Activated CD8-positive, alpha-beta memory T cell treated with anti-CD3 and anti-CD28 coated beads for 4 hours (primary cell): Measurements from ENCODE around the gene HOTAIR.

Source experiments
- DNase-seq, 2 donors: peaks; one replicate each; pipeline ENCODE4 v3.0.0-alpha.2; 2020; ENCODE audit warnings: low read depth in 2 of 2

HOTAIR gene

GRCh38 chr12:53974084-53975063, at the start of gene HOTAIR:
TSS of gene HOTAIR (minus strand) at chr12:53974954.
- no peak for DNase-seq

DNA sequence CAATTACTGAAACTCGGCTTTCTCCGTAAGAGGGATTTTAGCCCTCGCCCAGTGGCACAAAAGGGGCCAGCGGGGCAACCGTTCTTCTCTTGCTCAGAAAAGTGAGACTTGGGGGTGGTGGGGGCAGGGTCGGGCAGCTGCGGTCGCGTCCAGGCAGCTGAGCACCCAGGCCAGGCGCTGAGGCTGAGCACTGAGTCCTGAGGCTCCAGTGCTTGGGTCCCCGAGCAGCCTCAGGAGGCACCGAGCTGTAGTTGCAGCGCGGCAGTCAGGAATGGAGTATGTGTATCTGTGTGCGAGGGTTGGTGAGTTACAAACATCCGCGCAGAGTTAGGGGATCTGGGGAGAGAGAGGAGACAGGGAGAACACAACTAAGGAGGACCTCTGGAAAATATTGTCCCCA, 49.4 kb upstream of the HOTAIR start:
- no peak for DNase-seq

- DNase-seq: no peak
Measured at GRCh38 chr12:54022960-54023884, 48.5 kb upstream of the HOTAIR start.

DNA sequence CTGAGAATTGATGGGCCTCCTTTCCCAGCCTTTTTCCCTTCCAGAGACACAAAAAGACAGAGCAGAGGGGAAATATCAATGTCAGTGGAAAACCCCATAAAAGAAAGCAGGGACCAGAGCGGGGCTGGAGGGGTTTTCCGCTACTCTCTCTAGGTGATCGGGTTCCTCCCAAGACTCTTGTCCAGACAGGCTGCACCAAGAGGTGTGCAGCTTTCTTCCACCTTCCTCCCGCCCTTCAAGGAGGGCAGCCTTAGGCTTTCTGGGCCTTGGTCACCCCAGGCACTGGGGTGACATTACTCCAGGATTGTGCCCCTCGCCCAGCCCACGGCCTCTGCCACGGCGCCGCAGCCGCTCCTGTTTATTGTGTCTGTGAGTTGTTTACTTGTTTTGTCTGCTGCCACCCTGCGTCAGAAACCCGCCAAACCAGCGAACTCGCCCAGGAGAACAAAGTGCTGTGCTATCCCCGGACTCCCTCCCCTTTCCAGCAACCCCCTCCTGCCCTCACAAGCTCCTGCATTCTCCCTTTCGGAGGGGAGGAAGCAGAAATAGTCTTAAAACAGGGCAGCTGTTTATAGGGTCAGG, 46.8 kb upstream of the HOTAIR start:
- no peak for DNase-seq

GRCh38 chr12:54020591-54021405, 46.0 kb upstream of the HOTAIR start:
- no peak for DNase-seq

DNA sequence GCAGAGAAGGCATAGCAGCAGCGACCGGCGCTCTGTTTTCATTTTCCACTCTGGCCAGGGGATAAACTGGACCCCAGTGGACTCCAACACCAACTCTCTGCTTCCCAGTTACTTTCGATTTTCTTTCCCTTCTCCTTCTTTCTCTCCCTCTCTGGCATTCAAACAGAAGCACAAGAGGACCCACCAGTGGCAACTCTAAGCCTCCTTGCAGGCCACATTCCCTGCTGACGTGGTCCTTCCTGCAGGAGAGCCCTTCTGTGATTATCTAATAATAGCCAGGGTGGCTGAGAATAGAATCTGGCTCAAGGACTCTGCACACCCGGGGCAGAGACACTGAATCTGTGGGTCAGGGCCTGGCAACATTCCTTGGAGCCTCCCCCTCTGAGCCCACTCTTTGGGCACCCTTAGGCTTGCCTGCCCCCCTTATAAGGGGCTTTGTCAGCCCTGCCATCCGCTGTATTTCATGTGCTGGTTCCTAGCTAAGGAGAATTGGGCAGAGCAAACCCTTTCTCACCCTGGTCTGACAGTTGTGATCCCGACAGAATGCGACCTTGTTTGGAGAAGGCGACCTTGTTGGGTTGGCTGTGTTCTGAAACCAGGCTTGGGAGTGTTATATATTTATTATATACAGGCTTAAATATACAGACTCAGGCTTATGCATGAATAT, 45.3 kb upstream of the HOTAIR start:
- DNase-seq: no peak

- DNase-seq: no peak
Measured at GRCh38 chr12:54019091-54019811, 44.5 kb upstream of the HOTAIR start.

DNA sequence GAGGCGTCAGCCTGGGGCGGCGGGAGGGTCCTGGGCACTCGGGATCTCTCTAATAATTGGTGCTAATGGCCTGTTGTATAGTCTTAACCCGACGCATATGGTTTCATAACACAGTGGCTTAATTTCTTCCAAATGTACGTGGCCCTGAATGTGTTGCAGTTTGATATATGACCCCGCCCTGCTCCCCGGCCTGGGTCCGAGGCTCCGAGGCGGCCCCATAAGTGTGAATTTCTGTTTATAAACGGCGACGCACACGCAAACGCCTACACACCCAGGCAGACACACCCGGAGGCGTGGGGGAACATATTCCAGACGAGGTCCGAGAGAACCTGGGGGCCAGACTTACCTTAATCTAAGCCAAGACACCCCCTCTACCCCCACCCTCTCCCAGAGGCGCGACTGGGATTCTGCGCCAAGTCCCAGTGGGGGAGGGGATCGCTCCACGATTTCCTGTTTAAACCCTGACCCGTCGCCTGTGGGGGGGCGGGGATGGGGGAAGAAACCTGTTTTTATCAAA, 43.8 kb upstream of the HOTAIR start:
- no peak for DNase-seq

- peak; percentile 48 to 60 for DNase-seq
Measured at GRCh38 chr12:54017878-54018467, 43.2 kb upstream of the HOTAIR start.

GRCh38 chr12:54017027-54017788, 42.5 kb upstream of the HOTAIR start:
- no peak for DNase-seq

GRCh38 chr12:54016478-54016964, 41.8 kb upstream of the HOTAIR start:
- DNase-seq: no peak

DNA sequence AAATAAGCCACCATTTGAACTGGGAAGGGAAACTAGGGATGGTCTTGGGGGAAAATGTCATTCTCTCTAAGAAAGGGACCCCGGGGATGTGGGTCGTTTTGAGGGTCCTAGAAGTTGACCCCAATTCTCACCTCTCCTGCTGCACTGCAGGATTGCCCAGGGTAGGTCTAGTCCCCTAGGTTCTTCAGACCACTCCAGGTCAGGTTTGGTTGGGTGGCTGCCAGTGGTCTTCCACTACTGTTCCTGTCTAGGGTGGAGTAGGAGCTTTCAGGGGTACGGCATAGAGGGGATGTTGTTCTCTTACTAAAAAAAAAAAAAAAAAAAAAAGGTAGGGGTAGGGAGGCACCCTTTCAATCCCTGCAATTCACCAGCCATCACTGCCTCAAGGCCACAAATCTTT, 41.3 kb upstream of the HOTAIR start:
- DNase-seq: no peak

DNA sequence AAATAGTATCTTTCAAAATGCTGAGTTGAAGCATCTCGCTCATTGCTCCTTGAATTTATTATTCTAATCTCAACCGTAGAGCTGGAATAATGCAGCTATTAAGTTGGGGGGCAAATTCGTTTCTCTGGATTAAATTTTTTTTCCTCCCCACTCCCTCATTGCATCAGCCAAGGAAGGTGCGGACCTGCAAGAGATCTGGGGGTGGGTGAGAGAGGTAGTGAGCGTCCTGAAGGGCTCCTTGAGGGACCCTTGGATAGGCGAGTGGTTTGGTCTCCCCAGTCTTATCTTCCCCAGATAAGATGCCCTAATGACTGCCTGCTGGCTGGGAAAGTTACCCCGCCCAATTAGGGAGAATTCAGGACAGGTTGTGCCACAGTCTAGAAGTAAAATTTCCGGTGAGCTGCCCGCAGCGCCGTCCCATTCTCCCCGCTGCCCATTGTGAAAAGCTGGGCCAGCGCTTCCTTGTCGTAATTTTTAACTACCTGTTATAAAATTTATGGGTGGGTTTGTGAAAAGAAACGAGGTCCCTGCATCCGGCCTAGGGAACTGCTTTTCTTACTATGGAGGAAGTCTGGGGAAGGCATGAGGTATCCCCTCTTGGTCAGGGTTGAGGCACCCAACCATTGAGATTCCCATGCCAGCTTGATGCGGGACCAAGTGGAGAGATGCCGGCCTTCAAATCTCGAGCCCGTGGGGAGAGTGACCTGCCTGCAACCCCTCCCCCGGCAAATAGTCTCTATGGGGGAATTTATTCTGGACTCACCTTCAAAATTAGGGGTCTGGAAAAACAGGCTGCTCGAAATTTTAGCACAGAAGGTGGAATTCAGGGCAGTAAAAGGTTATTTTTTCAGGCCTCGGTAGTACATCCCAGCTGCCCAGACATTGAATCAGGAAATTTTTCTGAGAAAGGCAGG, 40.5 kb upstream of the HOTAIR start:
- no peak for DNase-seq

- DNase-seq: no peak
Measured at GRCh38 chr12:54014377-54015017, 39.7 kb upstream of the HOTAIR start.

DNA sequence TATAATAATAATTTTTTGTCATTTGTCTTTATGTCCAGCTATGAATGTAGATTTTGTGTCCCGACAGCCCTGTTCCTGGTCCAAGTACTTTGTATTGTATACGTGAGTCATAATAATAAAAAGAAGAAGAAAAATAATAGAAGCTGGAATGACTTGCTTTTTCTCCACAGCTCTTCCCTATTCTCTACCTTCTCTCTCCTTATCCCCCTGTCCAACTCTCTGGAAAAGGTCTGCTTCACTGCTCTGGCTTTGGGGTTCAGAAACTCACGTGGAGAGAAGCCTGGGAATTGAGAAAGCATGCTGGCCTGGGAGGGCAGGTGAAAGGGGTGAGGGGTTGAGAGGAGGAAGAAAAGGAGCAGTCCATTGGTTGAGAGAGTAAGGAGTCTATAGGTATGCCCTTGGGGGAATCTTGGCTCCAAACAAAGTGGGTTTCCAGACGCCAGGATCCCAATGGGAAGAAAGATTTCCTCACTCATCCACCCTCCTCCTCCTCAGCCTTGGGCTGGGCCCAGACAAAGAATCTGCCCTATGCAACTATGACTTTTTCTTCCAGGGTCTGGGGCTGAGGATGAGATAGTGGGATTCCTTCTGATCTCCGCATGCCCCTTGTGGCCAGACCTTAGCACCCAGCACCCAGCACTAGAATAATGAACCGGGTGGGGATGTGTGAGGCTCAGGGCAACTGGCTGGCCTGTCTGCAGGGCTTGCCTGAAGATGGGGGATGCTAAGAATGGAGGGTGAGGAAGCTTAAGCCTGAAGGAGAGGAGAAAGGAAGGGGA, 38.1 kb upstream of the HOTAIR start:
- DNase-seq: no peak
